IMR-90 (cell line): ENCODE measurements around the gene PTGDS. TPM values are rescaled to one million over a fixed set of nuclear protein-coding genes. Genes with fewer than 3 reads are reported as not detected.

Experiments used
- ATAC-seq: fragments of 200-7000 bp; cut with Tn5 transposase; 2 replicates; pipeline ENCODE4 v1.9.1; 2020; ENCODE audit warnings: low read depth, mild to moderate bottlenecking, moderate library complexity
- BruUV-seq: library from RNA; stranded (reverse); fragments of 400-500 nt; replicated peaks from 2 replicates; lab custom pipeline; 2021; lab: Mats Ljungman, UMichigan
- CTCF ChIA-PET: fragments of 300-600 bp; formaldehyde crosslinking; extraction: SDS; loops from one replicate; lab custom pipeline; 2021; ENCODE audit warnings: antibody characterized with exemption; lab: Yijun Ruan, JAX
- POLR2A ChIA-PET: fragments of 300-600 bp; sonication (Branson Sonifier 250); formaldehyde crosslinking; loops from one replicate; lab custom pipeline; 2022; ENCODE audit warnings: antibody characterized with exemption; ENCODE audit not compliant: unreplicated experiment; lab: Charles Lee
- DNase-seq: peaks from one replicate; pipeline ENCODE4 v3.0.0; 2013
- H2AFZ ChIP-seq: replicated peaks from 2 replicates; pipeline ENCODE3; 2013; ENCODE audit warnings: low read length, mild to moderate bottlenecking; ENCODE audit not compliant: poor library complexity
- H2AK5ac ChIP-seq: 2 replicates; pipeline ENCODE4 v1.6.1; 2013; ENCODE audit warnings: low read depth, low read length, inconsistent platforms
- H2AK9ac ChIP-seq: replicated peaks from 2 replicates; pipeline ENCODE3; 2013; ENCODE audit warnings: mild to moderate bottlenecking, low read depth, low read length, moderate library complexity; ENCODE audit not compliant: poor library complexity
- H2BK120ac ChIP-seq: 2 replicates; pipeline ENCODE4 v1.6.1; 2013; ENCODE audit warnings: low read depth, low read length, inconsistent platforms
- H2BK15ac ChIP-seq: 3 replicates; pipeline ENCODE4 v1.6.1; 2013; ENCODE audit warnings: low read depth, low read length, inconsistent platforms
- H2BK20ac ChIP-seq: 2 replicates; pipeline ENCODE4 v1.6.1; 2013; ENCODE audit warnings: low read depth, mild to moderate bottlenecking, inconsistent platforms, low read length, moderate library complexity
- H2BK5ac ChIP-seq: 2 replicates; pipeline ENCODE4 v1.6.1; 2013; ENCODE audit warnings: mild to moderate bottlenecking, low read depth, low read length, inconsistent platforms; ENCODE audit not compliant: poor library complexity, severe bottlenecking
- H3K14ac ChIP-seq: replicated peaks from 2 replicates; pipeline ENCODE4 v1.6.1; 2013; ENCODE audit warnings: low read depth, low read length, inconsistent platforms
- H3K18ac ChIP-seq: 2 replicates; pipeline ENCODE4 v1.6.1; 2013; ENCODE audit warnings: low read depth, low read length, control low read depth
- H3K23ac ChIP-seq: 2 replicates; pipeline ENCODE4 v1.6.1; 2013; ENCODE audit warnings: low read depth, low read length, inconsistent platforms
- H3K27ac ChIP-seq: 2 replicates; pipeline ENCODE4 v1.5.1; 2013; ENCODE audit warnings: mild to moderate bottlenecking, control low read depth, low read length; ENCODE audit not compliant: insufficient read depth
- H3K27me3 ChIP-seq: 2 replicates; pipeline ENCODE4 v1.6.1; 2013; ENCODE audit warnings: low read length; ENCODE audit not compliant: control insufficient read depth, insufficient read depth
- H3K36me3 ChIP-seq: 2 replicates; pipeline ENCODE4 v1.6.1; 2013; ENCODE audit warnings: low read length, mixed read lengths; ENCODE audit not compliant: control insufficient read depth, insufficient read depth
- H3K4ac ChIP-seq: 2 replicates; pipeline ENCODE4 v1.6.1; 2013; ENCODE audit warnings: low read depth, low read length, inconsistent platforms
- H3K4me1 ChIP-seq: 2 replicates; pipeline ENCODE4 v1.6.1; 2013; ENCODE audit warnings: low read length, mixed read lengths; ENCODE audit not compliant: control insufficient read depth, insufficient read depth
- H3K4me2 ChIP-seq: 2 replicates; pipeline ENCODE4 v1.6.1; 2013; ENCODE audit warnings: low read depth, mild to moderate bottlenecking, control low read depth, low read length, moderate library complexity
- H3K4me3 ChIP-seq: 2 replicates; pipeline ENCODE4 v1.5.1; 2013; ENCODE audit warnings: low read depth, mild to moderate bottlenecking, control low read depth, low read length, moderate library complexity; ENCODE audit not compliant: insufficient read depth
- H3K56ac ChIP-seq: 2 replicates; pipeline ENCODE4 v1.6.1; 2013; ENCODE audit warnings: low read length, inconsistent platforms; ENCODE audit not compliant: insufficient read depth; ENCODE audit errors: extremely low read depth
- H3K79me1 ChIP-seq, 2 experiments: 2 replicates each; pipeline ENCODE4 v1.6.1; 2013; ENCODE audit warnings: low read length in 2 of 2, inconsistent platforms in 1 of 2, low read depth in 1 of 2
- H3K9ac ChIP-seq: 2 replicates; pipeline ENCODE4 v1.6.1; 2013; ENCODE audit warnings: low read depth, low read length, control low read depth
- H3K9me1 ChIP-seq: 2 replicates; pipeline ENCODE4 v1.6.1; 2013; ENCODE audit warnings: low read length, inconsistent platforms; ENCODE audit not compliant: insufficient read depth
- H3K9me3 ChIP-seq: 2 replicates; pipeline ENCODE4 v1.6.1; 2013; ENCODE audit warnings: low read length; ENCODE audit not compliant: control insufficient read depth, insufficient read depth
- H4K20me1 ChIP-seq: 2 replicates; pipeline ENCODE4 v1.6.1; 2013; ENCODE audit warnings: low read length, inconsistent platforms; ENCODE audit not compliant: insufficient read depth
- H4K5ac ChIP-seq: 2 replicates; pipeline ENCODE4 v1.6.1; 2013; ENCODE audit warnings: mild to moderate bottlenecking, low read depth, low read length, control low read depth
- H4K8ac ChIP-seq, 2 experiments: 2 replicates each; pipeline ENCODE4 v1.6.1; 2013; ENCODE audit warnings: low read depth in 2 of 2, low read length in 2 of 2, control low read depth in 1 of 2, inconsistent platforms in 1 of 2
- H4K91ac ChIP-seq: 2 replicates; pipeline ENCODE4 v1.6.1; 2013; ENCODE audit warnings: low read depth, low read length, inconsistent platforms; ENCODE audit not compliant: insufficient read depth
- BHLHE40 ChIP-seq: fragments of 150-350 bp; IDR thresholded peaks from 2 replicates; pipeline ENCODE4 v1.6.1; 2016; ENCODE audit warnings: mild to moderate bottlenecking, low read depth, low read length
- CEBPB ChIP-seq: IDR thresholded peaks from 2 replicates; pipeline ENCODE4 v1.6.1; 2012; ENCODE audit warnings: low read depth, low read length, improper control_type of control experiment
- CTCF ChIP-seq: conservative IDR thresholded peaks from 2 replicates; pipeline ENCODE4 v1.5.1; 2012; ENCODE audit warnings: mild to moderate bottlenecking, low read depth, low read length, improper control_type of control experiment
- ELK1 ChIP-seq: fragments of 150-350 bp; IDR thresholded peaks from 2 replicates; pipeline ENCODE4 v1.6.1; 2016; ENCODE audit warnings: low read depth, mild to moderate bottlenecking, low read length, moderate library complexity, borderline replicate concordance
- FOS ChIP-seq: fragments of 150-350 bp; IDR thresholded peaks from 2 replicates; pipeline ENCODE4 v1.6.1; 2016; ENCODE audit warnings: low read depth, low read length
- MAFK ChIP-seq: IDR thresholded peaks from 2 replicates; pipeline ENCODE4 v1.6.1; 2012; ENCODE audit warnings: low read depth, low read length, improper control_type of control experiment
- MAZ ChIP-seq: IDR thresholded peaks from 2 replicates; pipeline ENCODE4 v1.6.1; 2012; ENCODE audit warnings: low read depth, mild to moderate bottlenecking, low read length, improper control_type of control experiment, moderate library complexity, borderline replicate concordance
- MXI1 ChIP-seq: IDR thresholded peaks from 2 replicates; pipeline ENCODE4 v1.6.1; 2012; ENCODE audit warnings: low read depth, mild to moderate bottlenecking, low read length, moderate library complexity, borderline replicate concordance
- NFE2L2 ChIP-seq: fragments of 150-350 bp; IDR thresholded peaks from 2 replicates; pipeline ENCODE4 v1.6.1; 2016; ENCODE audit warnings: low read depth, mild to moderate bottlenecking, low read length
- POLR2A ChIP-seq: IDR thresholded peaks from 2 replicates; pipeline ENCODE4 v1.6.1; 2012; ENCODE audit warnings: mild to moderate bottlenecking, low read depth, low read length
- RAD21 ChIP-seq: IDR thresholded peaks from 2 replicates; pipeline ENCODE4 v1.6.1; 2012; ENCODE audit warnings: low read length, improper control_type of control experiment
- RCOR1 ChIP-seq: IDR thresholded peaks from 2 replicates; pipeline ENCODE4 v1.6.1; 2012; ENCODE audit warnings: mild to moderate bottlenecking, low read length, improper control_type of control experiment; ENCODE audit not compliant: insufficient replicate concordance
- SMC3 ChIP-seq: fragments of 150-350 bp; IDR thresholded peaks from 2 replicates; pipeline ENCODE4 v1.6.1; 2016; ENCODE audit warnings: low read depth, mild to moderate bottlenecking, antibody characterized with exemption, low read length, moderate library complexity
- WGBS, 2 experiments: methylation state at CpG; one replicate each; pipeline versions ENCODE4 v1.1.5 to v1.1.7; 2013; ENCODE audit warnings: missing lambda C conversion rate in 2 of 2; ENCODE audit not compliant: insufficient read length in 1 of 2; ENCODE audit errors: extremely low coverage in 2 of 2; 5-methylcytosine and 5-hydroxymethylcytosine counted together
- dilution Hi-C: fragments of 300-500 bp; cut with HindIII; formaldehyde crosslinking; loops from one replicate; pipeline ENCODE4 v1.14.3; 2018; ENCODE audit warnings: low sequenced_read_pairs; ENCODE audit not compliant: unreplicated experiment
- in situ Hi-C: fragments of 300-500 bp; cut with MboI; formaldehyde crosslinking; loops from 3 replicates; pipeline ENCODE4 v1.14.3; 2019; ENCODE audit warnings: low sequenced_read_pairs, inconsistent platforms, mixed read lengths
- intact Hi-C: fragments of 100-400 bp; cut with micrococcal nuclease; formaldehyde crosslinking; loops from 2 replicates; pipeline ENCODE4 v1.10.0; 2022
- polyA plus RNA-seq, 3 experiments: library from polyadenylated mRNA; depleted of rRNA; stranded (reverse); fragments of >200 nt; gene quantifications; 2 replicates each; pipeline ENCODE4 v1.2.3, GENCODE V29; 2012; ENCODE audit warnings: low replicate concordance in 1 of 3
- total RNA-seq: library from RNA; depleted of rRNA; stranded (reverse); fragments of >200 nt; gene quantifications from 2 replicates; pipeline ENCODE4 v1.2.3, GENCODE V29; 2012

The PTGDS gene
- total and polyA plus RNA-seq, 2 of the 4 experiments (the other 2 are of a cell fraction): 1.2 TPM; not detected in 1

- TF ChIP-seq MAZ: no peak
Observed at GRCh38 chr9:136961279-136962065, 15.8 kb upstream of the PTGDS start (continued).

GRCh38 chr9:136962163-136962562 is 15.1 kb upstream of the PTGDS start:
- POLR2A ChIA-PET: no interaction called here
- no peak overlapping the region for H3K14ac ChIP-seq
- WGBS, 2 experiments: no CpG with 5 or more reads among the region's 9 CpGs

More at GRCh38 chr9:136962163-136962562, 15.1 kb upstream of the PTGDS start:
- dilution Hi-C loops: no loop called here
- Histone ChIP-seq H3K36me3 (no peaks in the 10 kb centered on the region), H3K9me3 (no peaks in the 10 kb centered on the region), H4K20me1 (no peaks in the 10 kb centered on the region), H2BK120ac (no peak overlapping the region), H2BK15ac (no peak overlapping the region), H3K27me3 (peaks cover 26% of the 10 kb centered on the region), H3K23ac (no peak overlapping the region), H3K56ac (no peak overlapping the region), H3K27ac (no peak overlapping the region), H2AFZ (no peak overlapping the region), H3K9ac (no peak overlapping the region), H2AK5ac (no peak overlapping the region), H2AK9ac (no peak overlapping the region), H3K18ac (no peak overlapping the region), H3K4me1 (no peaks in the 10 kb centered on the region), H4K8ac (no peak overlapping the region), H4K5ac (no peak overlapping the region), H3K4me3 (no peak overlapping the region), H3K79me1 (no peaks in the 10 kb centered on the region), H2BK20ac (no peak overlapping the region), H3K4ac (no peak overlapping the region), H2BK5ac (no peak overlapping the region), H4K91ac (no peak overlapping the region), H3K4me2 (no peak overlapping the region), H3K9me1 (peaks cover 2% of the 10 kb centered on the region; the same call in 1 of the 2 replicates)
- no TSS peak for BruUV-seq
- in situ Hi-C loops: no loop called here
- intact Hi-C loops: no loop called here
- CTCF ChIA-PET: no interaction called here
- TF ChIP-seq RCOR1: no peak
- TF ChIP-seq FOS: no peak
- TF ChIP-seq MXI1: no peak
- TF ChIP-seq POLR2A: no peak
- TF ChIP-seq RAD21: no peak
- TF ChIP-seq MAFK: no peak
- no peak for TF ChIP-seq MAZ
- TF ChIP-seq CEBPB: no peak
- TF ChIP-seq BHLHE40: no peak
- TF ChIP-seq ELK1: no peak
- no peak for TF ChIP-seq SMC3
- TF ChIP-seq CTCF: no peak
- TF ChIP-seq NFE2L2: no peak
- DNase-seq: no peak
- no peak for ATAC-seq
